ENCODE measurements around the gene ADAMTS7. TPM values are rescaled to one million over a fixed set of nuclear protein-coding genes. Genes with fewer than 3 reads are reported as not detected.
A peak's percentile ranks its signal among the peaks of the same experiment; 100 is the strongest.
"Not testable (repeated sequence)": the region's sequence is repeated elsewhere in the genome, so short reads cannot be mapped to it uniquely, and the experiment has no call there.

The ADAMTS7 gene
- total RNA-seq, 4 donors from 2014 or later: 0.59 to 2.1 (median 0.60) TPM

- intact Hi-C loops (cut with DNase I; ENCODE audit: low total_unique reads); H3K4me3 ChIP-seq (ENCODE audit: low read depth, poor library complexity, severe bottlenecking); DNase-seq (ENCODE audit: low spot score in 2 of 2): not testable (repeated sequence)
- WGBS, 2 donors: 83 to 92% methylated on average over 10 to 12 of the region's 12 CpGs
Measured at GRCh38 chr15:78769473-78770225, 41.6 kb downstream of the ADAMTS7 start.

GRCh38 chr15:78768531-78769408 is 42.5 kb downstream of the ADAMTS7 start:
- 70 to 77% methylated on average over 18 of the region's 18 CpGs for WGBS, 2 donors
- no peak overlapping the region for H3K4me3 ChIP-seq (ENCODE audit: low read depth, poor library complexity, severe bottlenecking)
- no peak for DNase-seq (ENCODE audit: low spot score in 2 of 2)
- TF ChIP-seq POLR2A (IDR thresholded peaks at IDR 0.05) (no peak), CTCF (IDR thresholded peaks at IDR 0.05) (no peak)
- intact Hi-C loops (cut with DNase I; ENCODE audit: low total_unique reads): no loop called here

GRCh38 chr15:78768096-78768495 is 43.2 kb downstream of the ADAMTS7 start:
- 80 to 82% methylated on average over 12 of the region's 13 CpGs for WGBS, 2 donors
- H3K4me3 ChIP-seq (ENCODE audit: low read depth, poor library complexity, severe bottlenecking): no peak overlapping the region
- DNase-seq (ENCODE audit: low spot score in 2 of 2): no peak
- intact Hi-C loops (cut with DNase I; ENCODE audit: low total_unique reads): no loop called here
- TF ChIP-seq POLR2A (IDR thresholded peaks at IDR 0.05) (no peak), CTCF (IDR thresholded peaks at IDR 0.05) (no peak)

GRCh38 chr15:78767331-78767951 is 43.8 kb downstream of the ADAMTS7 start:
- DNase-seq (ENCODE audit: low spot score in 2 of 2): peak in 1 of 2 donors; percentile 70
- TF ChIP-seq POLR2A (IDR thresholded peaks at IDR 0.05) (no peak), CTCF (IDR thresholded peaks at IDR 0.05) (no peak)
- 89 to 92% methylated on average over 6 to 10 of the region's 16 CpGs for WGBS, 2 donors
- intact Hi-C loops (cut with DNase I; ENCODE audit: low total_unique reads): no loop called here
- H3K4me3 ChIP-seq (ENCODE audit: low read depth, poor library complexity, severe bottlenecking): no peak overlapping the region

GRCh38 chr15:78766641-78767071 is 44.6 kb downstream of the ADAMTS7 start:
- H3K4me3 ChIP-seq (ENCODE audit: low read depth, poor library complexity, severe bottlenecking); intact Hi-C loops (cut with DNase I; ENCODE audit: low total_unique reads): not testable (repeated sequence)
- WGBS, 2 donors: 86 to 91% methylated on average over 16 to 21 of the region's 21 CpGs
- DNase-seq (ENCODE audit: low spot score in 2 of 2): peak in 1 of 2 donors; percentile 57

- WGBS, 2 donors: 94 to 100% methylated on average over 5 to 6 of the region's 6 CpGs
- peak in 1 of 2 donors; percentile 82 for DNase-seq (ENCODE audit: low spot score in 2 of 2)
- H3K4me3 ChIP-seq (ENCODE audit: low read depth, poor library complexity, severe bottlenecking): no peak overlapping the region
- TF ChIP-seq POLR2A (IDR thresholded peaks at IDR 0.05) (no peak), CTCF (IDR thresholded peaks at IDR 0.05) (no peak)
- intact Hi-C loops (cut with DNase I; ENCODE audit: low total_unique reads): no loop called here
Measured at GRCh38 chr15:78766041-78766440, 45.2 kb downstream of the ADAMTS7 start.

- WGBS, 2 donors: 84 to 88% methylated on average over 17 to 18 of the region's 18 CpGs
- intact Hi-C loops (cut with DNase I; ENCODE audit: low total_unique reads); H3K4me3 ChIP-seq (ENCODE audit: low read depth, poor library complexity, severe bottlenecking): not testable (repeated sequence)
- peak in 1 of 2 donors; percentile 70 for DNase-seq (ENCODE audit: low spot score in 2 of 2)
Measured at GRCh38 chr15:78765154-78765860, 46.0 kb downstream of the ADAMTS7 start.

GRCh38 chr15:78764340-78765153 is 46.7 kb downstream of the ADAMTS7 start:
- H3K4me3 ChIP-seq (ENCODE audit: low read depth, poor library complexity, severe bottlenecking); intact Hi-C loops (cut with DNase I; ENCODE audit: low total_unique reads): not testable (repeated sequence)
- WGBS, 2 donors: 68% methylated on average over 18 to 27 of the region's 28 CpGs
- peak in 1 of 2 donors; percentile 81 for DNase-seq (ENCODE audit: low spot score in 2 of 2)
